Esophagus muscularis mucosa (tissue), 3 donors: ENCODE data around the gene CIAPIN1.

Source experiments
- POLR2A ChIP-seq: fragments of 450-650 bp; IDR thresholded peaks from one replicate; pipeline ENCODE4 v1.6.1; 2017; ENCODE audit warnings: antibody characterized with exemption, moderate library complexity, mild to moderate bottlenecking, low read depth
- TF ChIP-seq, protein P1 (sequence below), 3 experiments: fragments of 200-600 bp in 2 of 3; fragments of 450-650 bp in 1 of 3; sonication (generic) in 2 of 3; IDR thresholded peaks; one replicate each; pipeline ENCODE4 v1.5.1; 2017 to 2019; ENCODE audit warnings: antibody characterized with exemption in 3 of 3, mild to moderate bottlenecking in 2 of 3, moderate library complexity in 1 of 3

DNA sequence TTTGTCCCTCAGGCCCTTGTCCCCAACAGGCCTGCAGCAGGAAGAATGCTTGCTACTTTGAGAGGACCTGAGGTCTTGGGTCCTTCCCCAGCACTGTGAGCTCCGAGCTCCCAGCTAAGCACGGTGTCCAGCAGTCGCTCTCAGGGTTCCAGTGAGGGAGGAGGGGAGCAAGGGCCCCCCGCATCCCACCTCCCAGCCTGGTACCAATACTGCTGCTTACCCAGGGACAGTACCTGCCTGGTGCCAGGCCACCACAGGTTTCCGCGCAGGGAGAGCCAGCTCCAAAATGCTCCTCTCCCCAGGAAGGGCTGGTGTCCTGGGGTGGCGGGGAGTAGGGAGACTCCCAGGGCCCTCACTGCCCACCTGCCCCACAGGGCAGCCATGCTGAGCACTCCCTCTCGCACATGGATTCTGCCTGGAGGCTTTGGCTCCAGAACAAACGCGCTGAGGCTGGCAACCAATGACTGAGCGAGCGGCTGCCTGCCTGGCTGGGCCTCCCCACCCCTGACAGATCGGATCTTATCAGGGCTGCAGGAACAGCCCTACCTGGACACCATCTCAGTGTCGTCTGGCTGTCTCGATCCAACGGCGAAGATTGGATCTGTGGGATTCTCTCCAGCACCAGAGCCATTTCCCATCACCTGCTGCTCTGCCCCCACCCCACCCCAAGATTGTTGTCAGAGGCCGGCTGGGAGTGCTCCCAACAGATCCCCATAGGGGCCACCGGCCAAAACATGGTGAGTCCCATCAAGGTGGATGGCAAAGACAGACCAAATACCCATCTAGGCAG, 36.7 kb upstream of the CIAPIN1 start:
- TF ChIP-seq POLR2A = no peak
- TF ChIP-seq, protein P1, sequence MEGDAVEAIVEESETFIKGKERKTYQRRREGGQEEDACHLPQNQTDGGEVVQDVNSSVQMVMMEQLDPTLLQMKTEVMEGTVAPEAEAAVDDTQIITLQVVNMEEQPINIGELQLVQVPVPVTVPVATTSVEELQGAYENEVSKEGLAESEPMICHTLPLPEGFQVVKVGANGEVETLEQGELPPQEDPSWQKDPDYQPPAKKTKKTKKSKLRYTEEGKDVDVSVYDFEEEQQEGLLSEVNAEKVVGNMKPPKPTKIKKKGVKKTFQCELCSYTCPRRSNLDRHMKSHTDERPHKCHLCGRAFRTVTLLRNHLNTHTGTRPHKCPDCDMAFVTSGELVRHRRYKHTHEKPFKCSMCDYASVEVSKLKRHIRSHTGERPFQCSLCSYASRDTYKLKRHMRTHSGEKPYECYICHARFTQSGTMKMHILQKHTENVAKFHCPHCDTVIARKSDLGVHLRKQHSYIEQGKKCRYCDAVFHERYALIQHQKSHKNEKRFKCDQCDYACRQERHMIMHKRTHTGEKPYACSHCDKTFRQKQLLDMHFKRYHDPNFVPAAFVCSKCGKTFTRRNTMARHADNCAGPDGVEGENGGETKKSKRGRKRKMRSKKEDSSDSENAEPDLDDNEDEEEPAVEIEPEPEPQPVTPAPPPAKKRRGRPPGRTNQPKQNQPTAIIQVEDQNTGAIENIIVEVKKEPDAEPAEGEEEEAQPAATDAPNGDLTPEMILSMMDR (IDR thresholded peaks at IDR 0.05) = no peak
